GM18505 (cell line): ENCODE data around the gene RBFOX1.

Experiments
- ATAC-seq: cut with Tn5 transposase; IDR thresholded peaks from one replicate; pipeline ENCODE4 v1.9.1; 2021; ENCODE audit not compliant: unreplicated experiment
- POLR2A ChIP-seq: IDR thresholded peaks from 4 replicates; pipeline ENCODE4 v1.6.1; 2011; ENCODE audit warnings: borderline replicate concordance; ENCODE audit not compliant: insufficient read depth, insufficient read length; ENCODE audit errors: extremely low read depth

The RBFOX1 gene

GRCh38 chr16:7742626-7743025, 410.0 kb downstream of the RBFOX1 start:
- no peak for TF ChIP-seq POLR2A
- no peak for ATAC-seq

GRCh38 chr16:7744546-7745264, 412.1 kb downstream of the RBFOX1 start:
- no peak for TF ChIP-seq POLR2A
- ATAC-seq: no peak

GRCh38 chr16:7745276-7745675, 412.6 kb downstream of the RBFOX1 start:
- no peak for TF ChIP-seq POLR2A
- no peak for ATAC-seq

GRCh38 chr16:7746941-7747340, 414.3 kb downstream of the RBFOX1 start:
- ATAC-seq: no peak
- TF ChIP-seq POLR2A: no peak

GRCh38 chr16:7748522-7748921, 415.9 kb downstream of the RBFOX1 start:
- TF ChIP-seq POLR2A: no peak
- ATAC-seq: no peak

- no peak for ATAC-seq
- no peak for TF ChIP-seq POLR2A
These were observed 422.8 kb downstream of the RBFOX1 start for GRCh38 chr16:7755347-7755882.
